ENCODE measurements around the gene ZBTB16.

ZBTB16 gene

DNA sequence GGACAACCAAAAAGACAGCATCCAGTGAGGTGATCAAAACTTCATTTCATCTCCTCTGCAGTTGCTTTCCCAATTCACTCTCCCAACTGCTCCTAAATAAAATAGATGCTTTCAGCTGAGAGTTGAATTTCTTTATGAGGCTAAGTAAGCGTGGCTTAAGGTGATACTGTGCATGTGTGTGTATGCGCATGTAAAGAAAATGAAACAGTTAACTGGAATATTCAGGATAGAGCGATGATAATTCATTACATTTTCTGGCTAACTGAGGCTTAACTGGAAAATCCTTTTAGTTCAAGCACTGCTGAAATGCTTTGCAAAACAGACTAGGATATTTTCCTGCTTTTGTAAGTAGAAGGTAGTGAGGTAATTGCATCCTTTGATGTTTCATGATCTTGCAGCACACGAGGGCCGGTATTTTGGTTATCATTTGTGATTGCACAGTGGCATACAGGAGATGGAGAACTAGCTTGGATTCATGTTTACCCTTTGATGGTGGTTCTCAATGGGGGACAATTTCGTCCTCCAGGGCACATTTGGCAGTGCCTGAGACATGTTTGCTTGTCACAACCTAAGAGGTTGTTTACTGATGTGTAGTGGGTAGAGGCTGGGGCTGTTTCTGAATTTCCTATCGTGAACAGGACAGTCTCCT is 71.2 kb downstream of the ZBTB16 start:
- ATAC-seq (ENCODE audit: low read depth) (no peak), DNase-seq (ENCODE audit: low spot score) (no peak)
- Histone ChIP-seq H3K36me3 (ENCODE audit: low read depth) (peaks cover 6% of the 10 kb centered on the region), H3K9me3 (ENCODE audit: severe bottlenecking) (no peaks in the 10 kb centered on the region), H3K4me1 (ENCODE audit: insufficient read depth, poor library complexity, severe bottlenecking) (peaks cover 27% of the 10 kb centered on the region), H3K4me3 (ENCODE audit: severe bottlenecking) (no peak overlapping the region), H3K27me3 (ENCODE audit: insufficient read depth, poor library complexity, severe bottlenecking) (no peaks in the 10 kb centered on the region), H3K27ac (ENCODE audit: poor library complexity, severe bottlenecking) (no peak overlapping the region)
- TF ChIP-seq CTCF (IDR thresholded peaks at IDR 0.05; ENCODE audit: poor library complexity, severe bottlenecking), result no peak

DNA sequence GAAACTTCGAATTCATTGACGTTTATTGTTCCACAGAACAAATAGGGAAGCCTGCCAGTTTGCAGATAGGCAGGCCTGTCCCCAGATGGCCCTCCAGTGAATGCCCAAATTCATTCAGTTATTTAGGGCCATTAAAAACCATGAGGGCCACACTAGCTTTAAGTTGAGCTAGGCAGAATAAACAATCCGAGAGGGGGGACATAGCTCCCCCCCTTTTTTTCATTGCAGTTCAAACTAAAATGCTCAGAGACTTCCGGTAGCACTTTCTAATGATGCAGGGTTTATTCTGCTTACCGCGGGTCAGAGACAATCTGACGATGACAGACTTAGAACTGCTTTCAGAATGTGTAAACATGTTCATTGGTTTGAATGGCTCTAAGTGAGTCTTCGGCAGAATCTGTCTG is 72.0 kb downstream of the ZBTB16 start:
- no peak for TF ChIP-seq CTCF (IDR thresholded peaks at IDR 0.05; ENCODE audit: poor library complexity, severe bottlenecking)
- H3K4me1 ChIP-seq (ENCODE audit: insufficient read depth, poor library complexity, severe bottlenecking), result peaks cover 27% of the 10 kb centered on the region
- no peak for DNase-seq (ENCODE audit: low spot score)
- no peaks in the 10 kb centered on the region for H3K9me3 ChIP-seq (ENCODE audit: severe bottlenecking)
- H3K4me3 ChIP-seq (ENCODE audit: severe bottlenecking), result no peak overlapping the region
- H3K27ac ChIP-seq (ENCODE audit: poor library complexity, severe bottlenecking), result no peak overlapping the region
- no peak for ATAC-seq (ENCODE audit: low read depth)
- no peaks in the 10 kb centered on the region; the same call in 1 of the 2 replicates for H3K36me3 ChIP-seq (ENCODE audit: low read depth)
- no peaks in the 10 kb centered on the region for H3K27me3 ChIP-seq (ENCODE audit: insufficient read depth, poor library complexity, severe bottlenecking)

GRCh38 chr11:114132417-114132816 is 72.9 kb downstream of the ZBTB16 start:
- Histone ChIP-seq H3K36me3 (ENCODE audit: low read depth) (0 out of 2 replicates have a peak, but pooled peaks cover 3% of the 10 kb centered on the region), H3K27me3 (ENCODE audit: insufficient read depth, poor library complexity, severe bottlenecking) (no peaks in the 10 kb centered on the region), H3K9me3 (ENCODE audit: severe bottlenecking) (no peaks in the 10 kb centered on the region), H3K4me1 (ENCODE audit: insufficient read depth, poor library complexity, severe bottlenecking) (peaks cover 27% of the 10 kb centered on the region), H3K27ac (ENCODE audit: poor library complexity, severe bottlenecking) (peak overlapping the region; percentile 52), H3K4me3 (ENCODE audit: severe bottlenecking) (no peak overlapping the region)
- no peak for TF ChIP-seq CTCF (IDR thresholded peaks at IDR 0.05; ENCODE audit: poor library complexity, severe bottlenecking)
- ATAC-seq (ENCODE audit: low read depth), result peak; percentile 15; the same call in 1 of the 3 replicates
- no peak for DNase-seq (ENCODE audit: low spot score)

DNA sequence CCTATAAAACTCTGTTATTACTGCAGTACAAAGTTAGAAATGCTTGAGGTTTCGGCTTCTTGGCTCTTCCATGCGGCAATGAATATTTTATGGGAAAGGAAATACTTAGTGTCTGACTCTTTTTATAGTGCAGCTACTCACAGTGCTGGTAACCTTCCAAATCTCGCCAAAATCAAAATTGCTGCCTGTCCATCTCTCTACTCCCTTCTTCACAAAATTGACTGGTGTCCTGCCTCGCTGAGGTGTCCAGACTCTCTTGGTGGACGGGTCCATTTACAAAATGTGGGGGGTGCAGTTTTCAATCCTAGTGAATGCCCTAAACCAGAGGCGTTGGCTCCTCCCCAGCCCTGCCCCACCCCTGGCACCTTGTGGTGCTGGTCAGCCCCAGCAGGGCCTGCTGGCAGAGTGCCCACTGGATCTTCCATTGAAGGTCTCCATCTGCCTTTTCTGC is 73.5 kb downstream of the ZBTB16 start:
- H3K27me3 ChIP-seq (ENCODE audit: insufficient read depth, poor library complexity, severe bottlenecking), result no peaks in the 10 kb centered on the region

More for the DNA sequence above, 73.5 kb downstream of the ZBTB16 start:
- H3K4me1 ChIP-seq (ENCODE audit: insufficient read depth, poor library complexity, severe bottlenecking), result peaks cover 27% of the 10 kb centered on the region
- H3K27ac ChIP-seq (ENCODE audit: poor library complexity, severe bottlenecking), result peak overlapping the region; percentile 52
- no peak for TF ChIP-seq CTCF (IDR thresholded peaks at IDR 0.05; ENCODE audit: poor library complexity, severe bottlenecking)
- no peak overlapping the region for H3K4me3 ChIP-seq (ENCODE audit: severe bottlenecking)
- H3K36me3 ChIP-seq (ENCODE audit: low read depth), result 0 out of 2 replicates have a peak, but pooled peaks cover 3% of the 10 kb centered on the region
- DNase-seq (ENCODE audit: low spot score), result no peak
- ATAC-seq (ENCODE audit: low read depth), result peak; percentile 41
- H3K9me3 ChIP-seq (ENCODE audit: severe bottlenecking), result no peaks in the 10 kb centered on the region
